Mammary epithelial cell (primary cell): ENCODE measurements around the gene TRHDE.

Experiments used
- EZH2 ChIP-seq: IDR thresholded peaks from 2 replicates; pipeline ENCODE4 v1.6.1; 2012; ENCODE audit warnings: low read length, inconsistent platforms, borderline replicate concordance
- TF ChIP-seq, protein P1 (sequence below), 2 donors: IDR thresholded peaks in 1 of 2; conservative IDR thresholded peaks in 1 of 2; 2 replicates each; pipeline ENCODE4 v1.5.1; 2011 to 2012; ENCODE audit warnings: inconsistent platforms in 2 of 2, low read length in 2 of 2, mild to moderate bottlenecking in 2 of 2, control low read depth in 1 of 2, low read depth in 1 of 2; ENCODE audit not compliant: insufficient read depth in 1 of 2; ENCODE audit errors: extremely low read depth in 1 of 2

DNA sequence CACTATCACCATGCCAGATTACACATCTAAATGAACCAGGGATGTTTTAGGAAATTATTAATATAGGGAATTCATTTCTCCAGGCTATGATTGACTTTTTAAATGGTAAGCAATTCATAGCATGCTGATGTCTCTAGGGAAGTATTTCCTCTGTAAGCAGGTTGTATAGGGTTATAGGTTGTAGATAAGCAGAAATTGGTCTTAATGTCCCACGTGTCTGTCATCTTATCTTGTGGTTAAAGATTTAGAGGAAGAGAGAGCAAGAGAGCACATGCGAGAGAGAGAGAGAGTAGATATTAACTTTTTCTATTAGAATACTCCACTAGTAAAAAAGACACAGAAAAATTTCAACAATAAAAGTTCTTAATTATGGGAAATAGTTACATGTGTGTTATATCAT, 32.6 kb downstream of the TRHDE start:
- TF ChIP-seq, protein P1, sequence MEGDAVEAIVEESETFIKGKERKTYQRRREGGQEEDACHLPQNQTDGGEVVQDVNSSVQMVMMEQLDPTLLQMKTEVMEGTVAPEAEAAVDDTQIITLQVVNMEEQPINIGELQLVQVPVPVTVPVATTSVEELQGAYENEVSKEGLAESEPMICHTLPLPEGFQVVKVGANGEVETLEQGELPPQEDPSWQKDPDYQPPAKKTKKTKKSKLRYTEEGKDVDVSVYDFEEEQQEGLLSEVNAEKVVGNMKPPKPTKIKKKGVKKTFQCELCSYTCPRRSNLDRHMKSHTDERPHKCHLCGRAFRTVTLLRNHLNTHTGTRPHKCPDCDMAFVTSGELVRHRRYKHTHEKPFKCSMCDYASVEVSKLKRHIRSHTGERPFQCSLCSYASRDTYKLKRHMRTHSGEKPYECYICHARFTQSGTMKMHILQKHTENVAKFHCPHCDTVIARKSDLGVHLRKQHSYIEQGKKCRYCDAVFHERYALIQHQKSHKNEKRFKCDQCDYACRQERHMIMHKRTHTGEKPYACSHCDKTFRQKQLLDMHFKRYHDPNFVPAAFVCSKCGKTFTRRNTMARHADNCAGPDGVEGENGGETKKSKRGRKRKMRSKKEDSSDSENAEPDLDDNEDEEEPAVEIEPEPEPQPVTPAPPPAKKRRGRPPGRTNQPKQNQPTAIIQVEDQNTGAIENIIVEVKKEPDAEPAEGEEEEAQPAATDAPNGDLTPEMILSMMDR (conservative IDR thresholded peaks at IDR 0.05 in 1 of 2, IDR thresholded peaks at IDR 0.05 in 1 of 2; ENCODE audit: extremely low read depth in 1 of 2, insufficient read depth in 1 of 2, low read depth in 1 of 2, low read length in 2 of 2): no peak
- no peak for TF ChIP-seq EZH2
